ENCODE results near the gene B3GALT4. TPM values are rescaled to one million over a fixed set of nuclear protein-coding genes. Genes with fewer than 3 reads are reported as not detected.
A peak's percentile ranks its signal among the peaks of the same experiment; 100 is the strongest.
"Not testable (repeated sequence)": the region's sequence is repeated elsewhere in the genome, so short reads cannot be mapped to it uniquely, and the experiment has no call there.

Gene B3GALT4
- total RNA-seq, 2 donors from 2014 or later = 4.0 to 5.8 TPM

- peak overlapping the region; percentile 88 for H3K4me3 Mint-ChIP-seq
- no peaks in the 10 kb centered on the region for H3K27me3 Mint-ChIP-seq
- peaks cover 26% of the 10 kb centered on the region for H3K4me1 Mint-ChIP-seq
- peak overlapping the region; percentile 83 for H3K27ac Mint-ChIP-seq
- peaks cover 76% of the 10 kb centered on the region for H3K36me3 Mint-ChIP-seq (ENCODE audit: low read depth)
- no peak for ATAC-seq (replicated peaks)
- no peaks in the 10 kb centered on the region for H3K9me3 Mint-ChIP-seq
Observed at GRCh38 chr6:33277663-33278391, 904 bp downstream of the B3GALT4 start.

- Mint-ChIP-seq H3K4me1 (peaks cover 21% of the 10 kb centered on the region), H3K36me3 (ENCODE audit: low read depth) (peaks cover 76% of the 10 kb centered on the region), H3K9me3 (no peaks in the 10 kb centered on the region), H3K27ac (no peak overlapping the region), H3K27me3 (no peaks in the 10 kb centered on the region), H3K4me3 (no peak overlapping the region)
- ATAC-seq (replicated peaks) = no peak
Observed at GRCh38 chr6:33278392-33278741, 1.4 kb downstream of the B3GALT4 start.

- Mint-ChIP-seq H3K9me3 (no peaks in the 10 kb centered on the region), H3K36me3 (ENCODE audit: low read depth) (peaks cover 76% of the 10 kb centered on the region), H3K27me3 (no peaks in the 10 kb centered on the region), H3K27ac (no peak overlapping the region), H3K4me1 (peaks cover 19% of the 10 kb centered on the region), H3K4me3 (no peak overlapping the region)
- no peak for ATAC-seq (replicated peaks)
Observed at GRCh38 chr6:33278810-33279209, 1.9 kb downstream of the B3GALT4 start.

- no peak for ATAC-seq (replicated peaks)
- H3K4me1 Mint-ChIP-seq = peaks cover 18% of the 10 kb centered on the region
- peaks cover 76% of the 10 kb centered on the region for H3K36me3 Mint-ChIP-seq (ENCODE audit: low read depth)
- no peaks in the 10 kb centered on the region for H3K27me3 Mint-ChIP-seq
- no peaks in the 10 kb centered on the region for H3K9me3 Mint-ChIP-seq
- no peak overlapping the region for H3K27ac Mint-ChIP-seq
- no peak overlapping the region for H3K4me3 Mint-ChIP-seq
Observed at GRCh38 chr6:33279257-33279695, 2.4 kb downstream of the B3GALT4 start.

- no peak overlapping the region for H3K27ac Mint-ChIP-seq
- H3K9me3 Mint-ChIP-seq = no peaks in the 10 kb centered on the region
- H3K4me1 Mint-ChIP-seq = peaks cover 12% of the 10 kb centered on the region
- H3K27me3 Mint-ChIP-seq = no peaks in the 10 kb centered on the region
- no peak for ATAC-seq (replicated peaks)
- H3K4me3 Mint-ChIP-seq = no peak overlapping the region
- H3K36me3 Mint-ChIP-seq (ENCODE audit: low read depth) = peaks cover 76% of the 10 kb centered on the region
Observed at GRCh38 chr6:33279971-33280511, 3.1 kb downstream of the B3GALT4 start.

GRCh38 chr6:33280539-33280938 is 3.6 kb downstream of the B3GALT4 start:
- Mint-ChIP-seq H3K4me3 (no peak overlapping the region), H3K4me1 (peaks cover 11% of the 10 kb centered on the region), H3K27ac (peak overlapping the region; percentile 30), H3K36me3 (ENCODE audit: low read depth) (peaks cover 76% of the 10 kb centered on the region), H3K9me3 (no peaks in the 10 kb centered on the region), H3K27me3 (no peaks in the 10 kb centered on the region)
- ATAC-seq (replicated peaks) = no peak

- H3K4me1 Mint-ChIP-seq = peaks cover 16% of the 10 kb centered on the region
- not testable (repeated sequence) for H3K27me3 Mint-ChIP-seq; H3K9me3 Mint-ChIP-seq; ATAC-seq (replicated peaks); H3K4me3 Mint-ChIP-seq; H3K27ac Mint-ChIP-seq
- peaks cover 91% of the 10 kb centered on the region for H3K36me3 Mint-ChIP-seq (ENCODE audit: low read depth)
Observed at GRCh38 chr6:33285214-33285613, 8.3 kb downstream of the B3GALT4 start.

- Mint-ChIP-seq H3K9me3 (no peaks in the 10 kb centered on the region), H3K4me1 (peaks cover 27% of the 10 kb centered on the region), H3K27me3 (no peaks in the 10 kb centered on the region), H3K4me3 (peak overlapping the region; percentile 84), H3K36me3 (ENCODE audit: low read depth) (peaks cover 97% of the 10 kb centered on the region), H3K27ac (no peak overlapping the region)
- ATAC-seq (replicated peaks) = no peak
Observed at GRCh38 chr6:33286946-33287914, 10.3 kb downstream of the B3GALT4 start.

GRCh38 chr6:33288141-33288920 is 11.4 kb downstream of the B3GALT4 start:
- no peak for ATAC-seq (replicated peaks)
- Mint-ChIP-seq H3K4me1 (peaks cover 27% of the 10 kb centered on the region), H3K27me3 (no peaks in the 10 kb centered on the region), H3K4me3 (peak overlapping the region; percentile 84), H3K36me3 (ENCODE audit: low read depth) (peaks cover 97% of the 10 kb centered on the region), H3K9me3 (no peaks in the 10 kb centered on the region), H3K27ac (peak overlapping the region; percentile 89)

GRCh38 chr6:33288921-33289783 is 12.2 kb downstream of the B3GALT4 start, which contains the start of the genes PFDN6 and WDR46:
TSS of gene PFDN6 (plus strand) at chr6:33289601. CDS start at chr6:33289857, 256 bp downstream.
TSS of gene WDR46 (minus strand) at chr6:33289239. CDS start at chr6:33289170, 69 bp downstream.
- H3K27me3 Mint-ChIP-seq = no peaks in the 10 kb centered on the region
- H3K9me3 Mint-ChIP-seq = no peaks in the 10 kb centered on the region
- peak within 1 kb of the TSS; percentile 84 for H3K4me3 Mint-ChIP-seq
- peak within 1 kb of the TSS; percentile 89 for H3K27ac Mint-ChIP-seq
- H3K4me1 Mint-ChIP-seq = peaks cover 27% of the 10 kb centered on the region
- peak; percentile 98 for ATAC-seq (replicated peaks)
- H3K36me3 Mint-ChIP-seq (ENCODE audit: low read depth) = peaks cover 94% of the 10 kb centered on the region

- H3K4me3 Mint-ChIP-seq = peak overlapping the region; percentile 84
- no peaks in the 10 kb centered on the region for H3K9me3 Mint-ChIP-seq
- H3K36me3 Mint-ChIP-seq (ENCODE audit: low read depth) = peaks cover 94% of the 10 kb centered on the region
- H3K4me1 Mint-ChIP-seq = peaks cover 27% of the 10 kb centered on the region
- peak overlapping the region; percentile 89 for H3K27ac Mint-ChIP-seq
- no peaks in the 10 kb centered on the region for H3K27me3 Mint-ChIP-seq
- ATAC-seq (replicated peaks) = no peak
Observed at GRCh38 chr6:33289784-33290315, 12.9 kb downstream of the B3GALT4 start.

- Mint-ChIP-seq H3K27me3 (no peaks in the 10 kb centered on the region), H3K4me1 (peaks cover 27% of the 10 kb centered on the region), H3K27ac (peak overlapping the region; percentile 89), H3K4me3 (peak overlapping the region; percentile 84), H3K9me3 (no peaks in the 10 kb centered on the region), H3K36me3 (ENCODE audit: low read depth) (peaks cover 90% of the 10 kb centered on the region)
- ATAC-seq (replicated peaks) = no peak
Observed at GRCh38 chr6:33290459-33290858, 13.5 kb downstream of the B3GALT4 start.

All from activated T-helper 17 cell treated with anti-CD3 and anti-CD28 coated beads, Interleukin-2, amount 50 U/mL, for 72 hours (primary cell).